Liver (tissue), 9 donors: ENCODE results near the gene ANKRD33. TPM values are rescaled to one million over a fixed set of nuclear protein-coding genes. Genes with fewer than 3 reads are reported as not detected.

Source experiments
- DNase-seq: peaks from one replicate; pipeline ENCODE4 v3.0.0-alpha.2; 2017; ENCODE audit warnings: low spot score
- H3K27ac ChIP-seq, 2 donors: one replicate each; pipeline ENCODE4 v1.7.0; 2013; ENCODE audit warnings: inconsistent platforms in 2 of 2, low read length in 2 of 2, control low read depth in 1 of 2, low read depth in 1 of 2, mild to moderate bottlenecking in 1 of 2
- H3K27me3 ChIP-seq, 4 donors: one replicate each; pipeline versions ENCODE4 v1.6.1 to v1.7.0; 2013; ENCODE audit warnings: low read length in 3 of 4, inconsistent platforms in 1 of 4, mild to moderate bottlenecking in 1 of 4, moderate library complexity in 1 of 4; ENCODE audit not compliant: control insufficient read depth in 4 of 4, insufficient read depth in 4 of 4
- H3K36me3 ChIP-seq, 4 donors: one replicate each; pipeline versions ENCODE4 v1.6.1 to v1.7.0; 2013; ENCODE audit warnings: low read length in 3 of 4, mild to moderate bottlenecking in 3 of 4, low read depth in 1 of 4, moderate library complexity in 1 of 4; ENCODE audit not compliant: control insufficient read depth in 4 of 4, insufficient read depth in 3 of 4
- H3K4me1 ChIP-seq, 4 donors: one replicate each; pipeline versions ENCODE4 v1.6.1 to v1.7.0; 2013; ENCODE audit warnings: low read length in 3 of 4, mild to moderate bottlenecking in 3 of 4, moderate library complexity in 1 of 4; ENCODE audit not compliant: control insufficient read depth in 4 of 4, insufficient read depth in 4 of 4
- H3K4me3 ChIP-seq, 3 donors: one replicate each; pipeline versions ENCODE4 v1.6.1 to v1.7.0; 2013; ENCODE audit warnings: low read length in 3 of 3, control low read depth in 1 of 3, low read depth in 1 of 3, mild to moderate bottlenecking in 1 of 3
- H3K9ac ChIP-seq, 2 donors: one replicate each; pipeline ENCODE4 v1.7.0; 2013; ENCODE audit warnings: low read length in 2 of 2, mild to moderate bottlenecking in 2 of 2, moderate library complexity in 2 of 2, control low read depth in 1 of 2, low read depth in 1 of 2
- H3K9me3 ChIP-seq, 4 donors: one replicate each; pipeline versions ENCODE4 v1.6.1 to v1.7.0; 2013; ENCODE audit warnings: low read length in 3 of 4; ENCODE audit not compliant: control insufficient read depth in 4 of 4
- EGR1 ChIP-seq, 2 donors: IDR thresholded peaks; 2 replicates each; pipeline ENCODE4 v1.6.1; 2016 to 2018; ENCODE audit warnings: antibody characterized with exemption in 2 of 2, low read depth in 2 of 2
- FOXA1 ChIP-seq: IDR thresholded peaks from 2 replicates; pipeline ENCODE4 v1.6.1; 2016; ENCODE audit warnings: antibody characterized with exemption
- FOXA2 ChIP-seq: IDR thresholded peaks from 2 replicates; pipeline ENCODE4 v1.6.1; 2016; ENCODE audit warnings: antibody characterized with exemption
- GABPA ChIP-seq, 2 donors: IDR thresholded peaks in 1 of 2; conservative IDR thresholded peaks in 1 of 2; 2 replicates each; pipeline ENCODE4 v1.6.1; 2016; ENCODE audit warnings: antibody characterized with exemption in 2 of 2, mild to moderate bottlenecking in 1 of 2, moderate library complexity in 1 of 2
- HNF4A ChIP-seq, 2 donors: conservative IDR thresholded peaks; 2 replicates each; pipeline ENCODE4 v1.6.1; 2016; ENCODE audit warnings: antibody characterized with exemption in 2 of 2, mild to moderate bottlenecking in 2 of 2
- HNF4G ChIP-seq: IDR thresholded peaks from 2 replicates; pipeline ENCODE4 v1.6.1; 2016; ENCODE audit warnings: antibody characterized with exemption
- JUND ChIP-seq, 2 donors: IDR thresholded peaks; 2 replicates each; pipeline ENCODE4 v1.6.1; 2016; ENCODE audit warnings: antibody characterized with exemption in 2 of 2
- NR2F2 ChIP-seq: IDR thresholded peaks from 2 replicates; pipeline ENCODE4 v1.6.1; 2016; ENCODE audit warnings: antibody characterized with exemption
- RAD21 ChIP-seq, 2 donors: IDR thresholded peaks; 2 replicates each; pipeline ENCODE4 v1.6.1; 2016; ENCODE audit warnings: antibody characterized with exemption in 2 of 2, mild to moderate bottlenecking in 2 of 2
- RXRA ChIP-seq, 2 donors: IDR thresholded peaks; 2 replicates each; pipeline ENCODE4 v1.6.1; 2017 to 2018; ENCODE audit warnings: antibody characterized with exemption in 2 of 2, mild to moderate bottlenecking in 1 of 2
- SP1 ChIP-seq: IDR thresholded peaks from 2 replicates; pipeline ENCODE4 v1.6.1; 2018; ENCODE audit warnings: antibody characterized with exemption, mild to moderate bottlenecking
- TAF1 ChIP-seq: conservative IDR thresholded peaks from 2 replicates; pipeline ENCODE4 v1.6.1; 2016; ENCODE audit warnings: antibody characterized with exemption, mild to moderate bottlenecking
- YY1 ChIP-seq: IDR thresholded peaks from 2 replicates; pipeline ENCODE4 v1.6.1; 2016; ENCODE audit warnings: antibody characterized with exemption, mild to moderate bottlenecking
- WGBS: extraction: QIAGEN DNeasy Blood & Tissue Kit; methylation state at CpG from one replicate; pipeline ENCODE4 v1.1.7; 2013; 5-methylcytosine and 5-hydroxymethylcytosine counted together
- polyA plus RNA-seq, 2 donors: library from polyadenylated mRNA; stranded (reverse) in 1 of 2; unstranded in 1 of 2; fragments of 200-250 nt in 1 of 2; fragments of >200 nt in 1 of 2; fragmentation: Nextera tagmentation in 1 of 2; extraction: Ambion mirVana in 1 of 2; gene quantifications; one replicate each; pipeline versions ENCODE4 v1.2.1 to v1.2.3, GENCODE V29; 2013 to 2015
- total RNA-seq, 2 donors: library from RNA; depleted of rRNA; stranded (reverse); fragments of >200 nt; gene quantifications; one replicate each; pipeline ENCODE4 v1.2.3, GENCODE V29; 2014
- TF ChIP-seq, protein P1 (sequence below): IDR thresholded peaks from 2 replicates; pipeline ENCODE4 v1.6.1; 2016; ENCODE audit warnings: antibody characterized with exemption, mild to moderate bottlenecking
- TF ChIP-seq, protein P2 (sequence below): IDR thresholded peaks from 2 replicates; pipeline ENCODE4 v1.6.1; 2016; ENCODE audit warnings: antibody characterized with exemption
- TF ChIP-seq, protein P3 (sequence below): fragments of 150-350 bp; IDR thresholded peaks from 2 replicates; pipeline ENCODE4 v1.5.1; 2017; ENCODE audit warnings: improper control_type of control experiment, low read depth, low read length; ENCODE audit not compliant: missing input control
- TF ChIP-seq, protein P4 (sequence below): IDR thresholded peaks from 2 replicates; pipeline ENCODE4 v1.6.1; 2016; ENCODE audit warnings: antibody characterized with exemption
- TF ChIP-seq, protein P5 (sequence below): IDR thresholded peaks from 2 replicates; pipeline ENCODE4 v1.6.1; 2016; ENCODE audit warnings: antibody characterized with exemption
- donor health status: healthy.
- donor health status: healthy.
- donor health status: healthy.
- donor health status: healthy.
- donor health status: healthy.

Gene ANKRD33
- total and polyA plus RNA-seq, 4 donors = not detected

DNA sequence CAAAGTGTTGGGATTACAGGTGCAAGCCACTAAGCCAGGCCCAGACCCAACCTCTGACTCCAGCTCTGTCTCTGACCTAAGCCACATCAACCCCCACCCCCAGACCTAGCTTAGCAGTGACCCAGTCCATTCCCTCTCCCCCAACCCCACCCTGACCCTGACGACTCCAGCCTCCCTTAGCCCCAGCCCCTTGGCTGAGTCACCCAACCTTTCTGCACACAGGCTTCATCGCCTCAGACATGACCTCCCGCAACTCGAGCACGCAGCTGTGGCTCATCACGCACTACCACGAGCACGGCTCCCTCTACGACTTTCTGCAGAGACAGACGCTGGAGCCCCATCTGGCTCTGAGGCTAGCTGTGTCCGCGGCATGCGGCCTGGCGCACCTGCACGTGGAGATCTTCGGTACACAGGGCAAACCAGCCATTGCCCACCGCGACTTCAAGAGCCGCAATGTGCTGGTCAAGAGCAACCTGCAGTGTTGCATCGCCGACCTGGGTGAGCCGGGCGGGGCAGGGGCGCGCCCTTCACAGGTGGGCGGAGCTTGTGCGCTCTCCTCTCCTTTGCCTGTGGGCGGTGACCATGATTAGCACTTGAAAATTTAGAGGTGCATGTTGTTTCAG lies 27.2 kb downstream of the ANKRD33 start (continued):
- TF ChIP-seq, protein P1, sequence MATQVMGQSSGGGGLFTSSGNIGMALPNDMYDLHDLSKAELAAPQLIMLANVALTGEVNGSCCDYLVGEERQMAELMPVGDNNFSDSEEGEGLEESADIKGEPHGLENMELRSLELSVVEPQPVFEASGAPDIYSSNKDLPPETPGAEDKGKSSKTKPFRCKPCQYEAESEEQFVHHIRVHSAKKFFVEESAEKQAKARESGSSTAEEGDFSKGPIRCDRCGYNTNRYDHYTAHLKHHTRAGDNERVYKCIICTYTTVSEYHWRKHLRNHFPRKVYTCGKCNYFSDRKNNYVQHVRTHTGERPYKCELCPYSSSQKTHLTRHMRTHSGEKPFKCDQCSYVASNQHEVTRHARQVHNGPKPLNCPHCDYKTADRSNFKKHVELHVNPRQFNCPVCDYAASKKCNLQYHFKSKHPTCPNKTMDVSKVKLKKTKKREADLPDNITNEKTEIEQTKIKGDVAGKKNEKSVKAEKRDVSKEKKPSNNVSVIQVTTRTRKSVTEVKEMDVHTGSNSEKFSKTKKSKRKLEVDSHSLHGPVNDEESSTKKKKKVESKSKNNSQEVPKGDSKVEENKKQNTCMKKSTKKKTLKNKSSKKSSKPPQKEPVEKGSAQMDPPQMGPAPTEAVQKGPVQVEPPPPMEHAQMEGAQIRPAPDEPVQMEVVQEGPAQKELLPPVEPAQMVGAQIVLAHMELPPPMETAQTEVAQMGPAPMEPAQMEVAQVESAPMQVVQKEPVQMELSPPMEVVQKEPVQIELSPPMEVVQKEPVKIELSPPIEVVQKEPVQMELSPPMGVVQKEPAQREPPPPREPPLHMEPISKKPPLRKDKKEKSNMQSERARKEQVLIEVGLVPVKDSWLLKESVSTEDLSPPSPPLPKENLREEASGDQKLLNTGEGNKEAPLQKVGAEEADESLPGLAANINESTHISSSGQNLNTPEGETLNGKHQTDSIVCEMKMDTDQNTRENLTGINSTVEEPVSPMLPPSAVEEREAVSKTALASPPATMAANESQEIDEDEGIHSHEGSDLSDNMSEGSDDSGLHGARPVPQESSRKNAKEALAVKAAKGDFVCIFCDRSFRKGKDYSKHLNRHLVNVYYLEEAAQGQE = no peak

DNA sequence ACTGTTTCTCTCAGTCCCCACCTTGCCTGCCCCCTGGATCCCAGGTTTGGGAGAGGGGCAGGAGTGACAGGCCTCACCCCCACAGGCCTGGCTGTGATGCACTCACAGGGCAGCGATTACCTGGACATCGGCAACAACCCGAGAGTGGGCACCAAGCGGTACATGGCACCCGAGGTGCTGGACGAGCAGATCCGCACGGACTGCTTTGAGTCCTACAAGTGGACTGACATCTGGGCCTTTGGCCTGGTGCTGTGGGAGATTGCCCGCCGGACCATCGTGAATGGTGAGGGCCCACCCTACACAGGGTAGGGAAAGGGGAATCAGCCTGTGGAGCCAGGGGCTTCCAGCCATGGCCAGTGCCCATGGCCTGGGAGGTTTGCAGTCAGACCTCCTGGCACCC lies 28.0 kb downstream of the ANKRD33 start:
- H3K9ac ChIP-seq = no peak overlapping the region
- no peaks in the 10 kb centered on the region for H3K27me3 ChIP-seq
- WGBS = 95% methylated on average over 11 of the region's 11 CpGs
- H3K27ac ChIP-seq = no peak overlapping the region
- no peak overlapping the region for H3K4me3 ChIP-seq
- H3K9me3 ChIP-seq = no peaks in the 10 kb centered on the region
- H3K36me3 ChIP-seq = no peaks in the 10 kb centered on the region
- H3K4me1 ChIP-seq = peaks cover 4 to 13% (median 7%) of the 10 kb centered on the region in 4 donors
- TF ChIP-seq TAF1 (no peak), YY1 (no peak), EGR1 (IDR thresholded peaks at IDR 0.05; ENCODE audit: low read depth in 2 of 2) (no peak), FOXA2 (no peak), RAD21 (IDR thresholded peaks at IDR 0.05) (no peak), HNF4A (conservative IDR thresholded peaks at IDR 0.05) (no peak), SP1 (no peak), HNF4G (no peak), NR2F2 (no peak), FOXA1 (no peak), JUND (IDR thresholded peaks at IDR 0.05) (no peak), RXRA (IDR thresholded peaks at IDR 0.05) (no peak), GABPA (IDR thresholded peaks at IDR 0.05 in 1 of 2, conservative IDR thresholded peaks at IDR 0.05 in 1 of 2) (no peak)
- TF ChIP-seq, protein P2, sequence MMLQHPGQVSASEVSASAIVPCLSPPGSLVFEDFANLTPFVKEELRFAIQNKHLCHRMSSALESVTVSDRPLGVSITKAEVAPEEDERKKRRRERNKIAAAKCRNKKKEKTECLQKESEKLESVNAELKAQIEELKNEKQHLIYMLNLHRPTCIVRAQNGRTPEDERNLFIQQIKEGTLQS = no peak
- TF ChIP-seq, protein P3, sequence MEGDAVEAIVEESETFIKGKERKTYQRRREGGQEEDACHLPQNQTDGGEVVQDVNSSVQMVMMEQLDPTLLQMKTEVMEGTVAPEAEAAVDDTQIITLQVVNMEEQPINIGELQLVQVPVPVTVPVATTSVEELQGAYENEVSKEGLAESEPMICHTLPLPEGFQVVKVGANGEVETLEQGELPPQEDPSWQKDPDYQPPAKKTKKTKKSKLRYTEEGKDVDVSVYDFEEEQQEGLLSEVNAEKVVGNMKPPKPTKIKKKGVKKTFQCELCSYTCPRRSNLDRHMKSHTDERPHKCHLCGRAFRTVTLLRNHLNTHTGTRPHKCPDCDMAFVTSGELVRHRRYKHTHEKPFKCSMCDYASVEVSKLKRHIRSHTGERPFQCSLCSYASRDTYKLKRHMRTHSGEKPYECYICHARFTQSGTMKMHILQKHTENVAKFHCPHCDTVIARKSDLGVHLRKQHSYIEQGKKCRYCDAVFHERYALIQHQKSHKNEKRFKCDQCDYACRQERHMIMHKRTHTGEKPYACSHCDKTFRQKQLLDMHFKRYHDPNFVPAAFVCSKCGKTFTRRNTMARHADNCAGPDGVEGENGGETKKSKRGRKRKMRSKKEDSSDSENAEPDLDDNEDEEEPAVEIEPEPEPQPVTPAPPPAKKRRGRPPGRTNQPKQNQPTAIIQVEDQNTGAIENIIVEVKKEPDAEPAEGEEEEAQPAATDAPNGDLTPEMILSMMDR = no peak
- TF ChIP-seq, protein P1 = no peak
- TF ChIP-seq, protein P4, sequence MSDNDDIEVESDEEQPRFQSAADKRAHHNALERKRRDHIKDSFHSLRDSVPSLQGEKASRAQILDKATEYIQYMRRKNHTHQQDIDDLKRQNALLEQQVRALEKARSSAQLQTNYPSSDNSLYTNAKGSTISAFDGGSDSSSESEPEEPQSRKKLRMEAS = no peak
- TF ChIP-seq, protein P5, sequence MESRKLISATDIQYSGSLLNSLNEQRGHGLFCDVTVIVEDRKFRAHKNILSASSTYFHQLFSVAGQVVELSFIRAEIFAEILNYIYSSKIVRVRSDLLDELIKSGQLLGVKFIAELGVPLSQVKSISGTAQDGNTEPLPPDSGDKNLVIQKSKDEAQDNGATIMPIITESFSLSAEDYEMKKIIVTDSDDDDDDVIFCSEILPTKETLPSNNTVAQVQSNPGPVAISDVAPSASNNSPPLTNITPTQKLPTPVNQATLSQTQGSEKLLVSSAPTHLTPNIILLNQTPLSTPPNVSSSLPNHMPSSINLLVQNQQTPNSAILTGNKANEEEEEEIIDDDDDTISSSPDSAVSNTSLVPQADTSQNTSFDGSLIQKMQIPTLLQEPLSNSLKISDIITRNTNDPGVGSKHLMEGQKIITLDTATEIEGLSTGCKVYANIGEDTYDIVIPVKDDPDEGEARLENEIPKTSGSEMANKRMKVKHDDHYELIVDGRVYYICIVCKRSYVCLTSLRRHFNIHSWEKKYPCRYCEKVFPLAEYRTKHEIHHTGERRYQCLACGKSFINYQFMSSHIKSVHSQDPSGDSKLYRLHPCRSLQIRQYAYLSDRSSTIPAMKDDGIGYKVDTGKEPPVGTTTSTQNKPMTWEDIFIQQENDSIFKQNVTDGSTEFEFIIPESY = no peak
- no peak for DNase-seq
